Activated CD4-positive, CD25-positive, alpha-beta regulatory T cell treated with anti-CD3 and anti-CD28 coated beads, Interleukin-2, amount 50 U/mL, for 24 hours (primary cell): ENCODE data around the gene BLID.

ENCODE experiments used
- ATAC-seq, 2 donors: fragments of 150-1000 bp; cut with Tn5 transposase; one replicate each; pipeline ENCODE4 v1.10.0; 2021; ENCODE audit warnings: mild to moderate bottlenecking in 1 of 2, moderate library complexity in 1 of 2

The BLID gene

GRCh38 chr11:122075016-122075415 is 41.0 kb downstream of the BLID start:
- no peak for ATAC-seq

GRCh38 chr11:122074022-122074421 is 42.0 kb downstream of the BLID start:
- no peak for ATAC-seq

DNA sequence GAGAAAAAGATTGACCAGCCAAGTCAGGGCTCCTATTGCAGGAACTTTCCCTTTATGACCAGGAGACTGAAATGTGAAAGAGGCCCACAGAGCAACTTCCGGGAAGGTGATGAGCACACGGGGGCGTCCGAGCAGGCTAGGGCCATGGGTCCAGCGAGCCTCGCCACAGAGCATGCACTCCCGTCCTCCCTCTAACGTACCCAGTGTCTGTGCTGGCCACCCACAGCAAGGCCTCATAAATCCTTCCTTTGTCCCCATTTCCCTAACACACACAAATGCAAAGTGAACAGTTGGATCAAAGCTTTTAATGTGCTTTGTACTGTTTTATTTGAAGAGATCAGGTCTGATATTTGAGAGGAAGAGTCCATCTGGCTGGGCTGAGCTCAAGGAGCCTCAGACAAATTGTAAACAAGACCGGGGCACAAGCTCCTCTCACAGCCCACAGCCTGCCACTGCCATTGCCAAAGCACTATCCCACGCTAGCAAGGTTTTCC is 44.3 kb downstream of the BLID start:
- ATAC-seq, result no peak

DNA sequence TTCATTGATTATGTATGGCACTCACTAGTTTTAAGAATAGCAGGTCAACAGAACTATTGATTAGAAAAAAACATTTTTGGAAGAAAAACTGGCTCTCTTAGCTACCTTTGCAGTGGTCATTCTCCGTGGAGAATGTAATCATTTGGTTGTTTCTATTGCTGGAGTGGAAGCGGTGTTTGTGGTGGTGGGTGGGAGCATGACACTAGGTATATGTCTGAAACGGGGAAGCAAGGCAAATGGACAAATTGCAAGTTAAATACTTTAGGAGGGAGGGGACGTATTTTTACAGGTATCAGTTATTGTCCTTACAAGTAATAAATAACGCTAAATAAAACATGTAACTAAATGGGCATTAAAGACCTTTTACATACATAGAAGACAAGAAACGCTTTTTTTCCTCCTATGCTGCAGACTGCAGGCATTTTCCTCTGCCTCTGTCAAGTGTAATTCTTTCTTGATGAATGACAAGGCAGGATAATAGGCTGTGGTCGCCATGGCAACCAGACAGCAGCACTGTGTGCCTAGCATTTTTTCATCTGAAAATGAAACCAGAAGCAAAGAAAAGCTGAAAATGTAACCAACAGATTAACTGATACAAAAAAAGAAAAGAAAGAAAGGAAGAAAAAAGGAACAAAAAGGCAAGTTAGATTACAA is 46.2 kb downstream of the BLID start:
- no peak for ATAC-seq

- ATAC-seq, result no peak
These were observed 47.2 kb downstream of the BLID start for GRCh38 chr11:122068837-122069236.

DNA sequence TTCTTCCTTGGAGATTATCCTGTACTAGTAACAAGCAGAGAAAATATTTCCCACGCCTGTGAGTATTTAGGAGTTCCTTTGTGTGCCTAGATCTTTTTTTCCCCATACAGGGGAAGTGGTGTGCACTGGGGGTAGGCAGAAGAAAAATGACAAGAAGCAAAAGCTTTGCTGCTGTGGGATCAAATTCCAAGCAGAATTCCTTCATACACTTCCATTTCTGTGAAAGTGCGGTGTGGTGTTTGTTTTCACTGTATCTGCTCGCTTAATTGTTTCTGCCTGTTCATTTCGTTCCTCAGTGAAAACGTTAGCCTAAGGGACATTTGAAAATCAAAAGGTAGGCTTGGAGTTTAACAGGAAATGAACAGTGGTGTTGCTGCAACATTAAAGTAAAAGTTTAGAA is 47.9 kb downstream of the BLID start:
- no peak for ATAC-seq
